NCI-H510A treated with DMSO at 0.1 percent for 48 hours (cell line): ENCODE results near the gene KCNQ1.

Source experiments
- DNase-seq: peaks from one replicate; lab custom pipeline; 2025; lab: John Stamatoyannopoulos, UW

Gene KCNQ1

DNA sequence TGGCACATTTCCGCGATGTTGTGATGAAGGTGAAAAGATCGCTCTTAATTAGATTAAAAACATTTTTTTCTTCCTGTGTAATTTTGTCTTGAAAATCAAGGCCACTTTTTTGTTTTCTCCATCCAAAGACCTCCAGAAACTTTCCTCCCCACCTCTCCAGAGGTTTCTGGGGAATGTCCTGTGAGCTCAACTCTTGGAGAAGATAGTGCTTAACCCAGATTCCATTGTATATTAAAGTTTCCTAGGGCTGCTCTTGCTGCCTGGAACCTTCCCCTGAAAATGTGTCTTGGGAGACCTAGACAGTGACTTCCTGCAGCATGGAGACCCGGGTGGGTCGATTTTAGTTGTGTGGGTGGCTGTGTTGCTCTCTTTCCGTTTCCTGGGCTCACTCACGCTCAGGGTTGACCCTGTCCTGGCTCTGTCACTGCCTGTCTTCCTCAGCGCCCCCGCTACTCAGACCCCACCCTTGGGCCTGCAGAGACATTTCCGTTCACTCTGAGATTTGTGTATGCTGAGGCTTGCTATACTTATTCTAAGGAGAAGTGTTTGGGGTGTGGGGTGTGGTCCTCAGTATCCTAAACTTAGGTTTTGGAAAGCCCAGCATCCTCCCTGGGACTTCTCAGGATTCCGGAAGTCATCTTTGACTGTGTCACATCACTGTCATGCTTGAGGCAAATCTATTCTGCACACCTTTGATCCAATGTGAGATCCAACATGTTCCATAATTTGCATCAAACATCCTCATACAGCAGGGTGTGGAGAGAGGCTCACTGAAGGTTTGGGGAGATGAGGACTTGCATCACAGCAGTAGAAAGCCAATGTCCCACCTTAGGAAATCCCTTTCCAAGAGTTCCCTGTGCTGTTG lies 207.8 kb downstream of the KCNQ1 start:
- DNase-seq = no peak

DNA sequence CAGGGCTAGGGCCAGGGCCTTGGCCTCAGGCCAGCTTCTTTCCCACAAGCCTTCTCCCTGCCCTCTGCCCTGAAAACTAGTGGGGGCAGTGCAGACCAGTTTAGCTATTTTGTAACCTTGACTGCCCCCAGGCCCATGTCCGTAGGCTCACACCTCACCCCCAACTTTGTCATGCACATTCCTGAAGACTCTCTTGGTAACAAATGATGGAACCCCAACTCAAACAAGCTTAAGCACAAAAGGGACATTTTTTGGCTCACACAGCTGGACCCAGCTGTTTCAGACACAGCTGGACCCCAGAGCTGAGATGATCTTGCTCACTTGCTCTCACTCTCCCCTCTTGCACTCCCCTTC lies 208.4 kb downstream of the KCNQ1 start:
- DNase-seq = no peak

DNA sequence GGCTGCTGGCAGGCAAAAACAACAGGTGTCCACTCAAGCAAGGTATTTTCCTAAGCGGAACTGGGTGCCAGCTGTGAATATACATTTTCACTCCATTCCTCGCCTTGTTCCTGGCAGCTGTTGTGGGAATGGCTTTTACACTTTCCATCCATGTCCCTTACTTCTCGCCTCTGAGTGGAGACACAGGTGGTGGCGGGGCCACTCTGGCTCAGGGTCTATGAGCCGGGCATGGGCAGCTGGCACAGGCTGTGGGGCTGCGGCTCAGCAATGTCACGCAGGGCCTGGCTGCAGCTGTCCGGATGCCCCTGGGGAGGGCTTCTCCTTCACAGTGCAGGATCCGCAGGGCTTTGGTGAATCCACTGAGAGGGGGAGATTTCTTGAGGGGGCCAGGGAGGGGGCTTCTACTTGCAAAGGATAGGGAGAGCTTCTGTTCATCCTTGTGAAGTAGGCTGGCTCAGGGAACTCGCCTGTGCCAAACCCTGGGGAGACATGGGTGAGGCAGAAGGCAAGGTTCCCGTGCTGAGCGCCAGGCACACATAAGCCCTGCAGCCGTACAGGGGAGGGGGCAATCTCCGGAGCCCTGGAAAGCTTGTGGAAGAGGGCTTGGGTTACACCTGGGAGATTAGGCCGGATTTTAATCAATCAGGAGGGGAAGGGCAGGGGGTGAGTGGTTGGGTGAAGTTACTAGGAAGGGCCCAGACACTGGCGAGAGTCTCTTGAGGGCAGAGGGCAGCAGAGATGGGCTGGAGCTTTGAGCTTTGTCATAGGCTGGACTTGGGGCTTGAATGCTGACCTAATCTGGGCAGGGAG lies 209.3 kb downstream of the KCNQ1 start:
- no peak for DNase-seq

DNA sequence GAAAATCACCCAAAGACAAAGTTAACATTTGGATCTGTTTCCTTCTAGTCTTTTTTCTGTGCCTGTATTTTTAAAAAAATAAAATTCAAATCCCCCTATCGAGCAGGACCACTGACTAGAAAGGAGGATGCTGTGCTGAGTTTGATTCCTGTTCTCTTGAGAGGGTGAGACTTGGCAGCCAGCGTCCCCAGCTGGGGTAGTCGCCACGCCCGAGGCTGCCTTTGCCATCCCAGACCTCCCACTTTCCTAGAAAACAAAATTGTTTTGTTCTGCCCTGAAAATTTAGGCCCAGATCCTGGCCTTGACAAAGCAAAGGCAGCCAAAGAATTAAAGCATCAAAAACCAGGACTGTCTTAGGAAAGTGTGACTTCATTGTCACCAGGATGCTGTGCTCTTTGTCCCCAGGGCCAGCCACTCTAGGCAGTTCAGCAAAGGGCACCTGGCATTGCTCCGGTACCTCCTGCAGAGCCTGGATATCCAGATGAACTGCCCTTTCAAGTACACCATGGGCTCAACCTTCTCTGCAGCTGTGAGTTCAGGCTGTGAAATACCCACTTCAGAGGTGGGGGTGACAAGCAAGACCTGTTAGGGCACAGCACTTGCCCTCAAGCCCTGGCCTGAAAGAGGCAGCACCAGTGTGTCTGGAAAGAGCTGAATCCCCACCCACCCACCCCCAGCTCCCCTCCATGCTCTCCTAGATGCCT lies 210.4 kb downstream of the KCNQ1 start:
- no peak for DNase-seq

DNA sequence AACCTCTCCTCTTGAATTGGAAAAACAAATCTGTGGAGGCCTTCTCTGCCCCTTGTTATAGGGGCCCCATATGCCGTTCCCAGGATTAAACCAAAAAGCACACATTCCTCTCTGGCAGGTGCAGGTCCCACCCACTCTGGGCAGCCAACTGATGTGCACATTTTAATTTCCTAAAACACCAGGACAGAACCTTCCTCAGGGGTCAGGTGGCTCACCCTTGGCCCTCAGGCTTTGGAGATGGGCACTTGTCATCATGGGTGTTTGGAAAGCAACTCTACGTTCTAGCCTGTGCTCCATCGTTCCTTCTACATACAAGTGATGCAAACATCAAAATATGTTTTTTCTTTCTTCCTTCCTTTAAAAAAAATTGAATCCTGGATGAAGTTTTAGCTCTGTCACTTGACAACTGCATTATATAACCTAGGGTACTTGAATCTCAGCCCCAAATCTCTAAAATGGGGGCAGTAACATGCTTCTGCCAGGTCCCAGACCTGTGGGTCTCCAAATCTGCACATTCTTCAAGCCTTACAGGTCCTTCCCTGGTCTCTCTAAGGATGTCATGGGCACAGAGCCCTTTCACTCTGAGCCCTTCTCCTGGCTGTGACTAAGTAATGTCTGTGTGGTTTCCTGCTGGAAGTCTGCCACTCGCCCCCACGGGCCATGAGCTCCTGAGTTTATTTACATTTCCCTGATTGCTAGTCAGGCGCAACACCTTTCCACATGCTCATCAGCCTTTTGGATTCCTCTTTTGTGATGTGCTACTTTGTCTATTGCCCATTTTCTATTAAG lies 211.2 kb downstream of the KCNQ1 start:
- no peak for DNase-seq

DNA sequence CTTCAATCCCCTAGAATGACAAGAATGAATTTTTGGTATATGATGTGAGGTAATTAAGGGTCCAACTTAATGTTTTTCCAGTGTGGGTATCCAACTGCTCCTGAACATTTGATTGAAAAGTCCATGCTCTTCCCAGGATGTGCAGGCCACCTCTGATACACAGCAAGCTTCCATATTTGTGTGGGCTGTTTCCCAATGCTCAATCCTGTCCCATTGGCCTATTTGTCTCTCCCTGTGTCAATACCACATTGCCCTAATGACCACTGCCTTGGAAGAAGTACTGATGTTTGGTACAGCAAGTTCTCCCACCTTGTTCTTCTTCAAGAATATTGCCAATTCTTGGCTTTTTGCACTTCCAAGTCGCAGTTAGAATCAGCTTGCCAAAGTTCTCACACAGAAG lies 212.1 kb downstream of the KCNQ1 start:
- no peak for DNase-seq

DNA sequence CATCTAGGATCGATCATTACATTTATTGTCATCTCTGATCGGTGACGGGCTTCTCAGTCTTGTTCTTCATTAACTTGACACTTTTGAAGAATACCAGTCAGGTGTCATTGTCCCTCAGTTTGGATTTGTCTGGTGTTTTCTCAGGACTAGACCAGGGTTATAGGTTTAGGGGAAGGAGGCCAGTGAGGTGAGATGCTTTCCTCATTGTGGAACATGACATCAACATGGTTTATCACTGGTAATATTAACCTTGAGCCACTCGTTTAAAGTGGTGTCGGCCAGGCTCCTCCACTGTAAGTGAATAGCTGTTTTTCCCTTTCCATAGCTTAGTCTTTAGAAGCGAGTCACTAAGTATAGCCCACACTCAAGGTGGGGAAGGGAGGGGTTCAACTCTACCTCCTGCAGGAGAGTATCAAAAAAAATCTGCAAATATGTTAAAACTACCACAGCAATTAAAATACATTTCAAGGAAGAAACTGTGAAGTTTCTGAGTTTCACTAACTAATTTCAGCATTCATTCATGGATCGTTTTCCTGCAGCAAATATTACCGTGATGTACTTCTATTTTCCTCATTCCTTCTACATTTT lies 213.0 kb downstream of the KCNQ1 start:
- DNase-seq = no peak

DNA sequence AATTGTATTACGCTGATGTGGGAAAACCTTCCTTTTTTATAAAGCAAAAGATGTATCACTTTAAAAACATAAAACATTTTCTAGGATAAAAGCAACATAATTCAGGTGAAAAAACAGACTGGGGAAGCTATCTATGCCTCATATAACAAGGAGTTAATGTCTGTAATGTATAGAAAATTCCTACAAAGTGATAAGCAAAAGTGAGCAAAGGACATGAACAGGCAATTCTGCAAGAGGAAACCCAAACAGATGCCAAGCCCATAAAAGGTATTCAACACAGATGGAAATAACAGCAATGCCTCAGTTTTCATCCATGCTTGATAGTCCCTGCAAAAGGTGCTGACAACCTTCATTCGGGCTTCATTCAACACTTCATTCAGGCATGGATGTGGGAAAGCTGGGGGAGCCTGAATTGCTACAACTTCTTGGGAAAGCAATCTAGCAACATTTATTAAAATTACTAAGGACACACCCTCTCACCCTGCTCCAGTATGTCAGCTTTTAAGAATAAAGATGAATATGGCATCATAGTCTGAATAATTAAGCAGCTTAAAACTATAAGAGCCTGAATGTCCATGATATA lies 215.6 kb downstream of the KCNQ1 start:
- DNase-seq = no peak

DNA sequence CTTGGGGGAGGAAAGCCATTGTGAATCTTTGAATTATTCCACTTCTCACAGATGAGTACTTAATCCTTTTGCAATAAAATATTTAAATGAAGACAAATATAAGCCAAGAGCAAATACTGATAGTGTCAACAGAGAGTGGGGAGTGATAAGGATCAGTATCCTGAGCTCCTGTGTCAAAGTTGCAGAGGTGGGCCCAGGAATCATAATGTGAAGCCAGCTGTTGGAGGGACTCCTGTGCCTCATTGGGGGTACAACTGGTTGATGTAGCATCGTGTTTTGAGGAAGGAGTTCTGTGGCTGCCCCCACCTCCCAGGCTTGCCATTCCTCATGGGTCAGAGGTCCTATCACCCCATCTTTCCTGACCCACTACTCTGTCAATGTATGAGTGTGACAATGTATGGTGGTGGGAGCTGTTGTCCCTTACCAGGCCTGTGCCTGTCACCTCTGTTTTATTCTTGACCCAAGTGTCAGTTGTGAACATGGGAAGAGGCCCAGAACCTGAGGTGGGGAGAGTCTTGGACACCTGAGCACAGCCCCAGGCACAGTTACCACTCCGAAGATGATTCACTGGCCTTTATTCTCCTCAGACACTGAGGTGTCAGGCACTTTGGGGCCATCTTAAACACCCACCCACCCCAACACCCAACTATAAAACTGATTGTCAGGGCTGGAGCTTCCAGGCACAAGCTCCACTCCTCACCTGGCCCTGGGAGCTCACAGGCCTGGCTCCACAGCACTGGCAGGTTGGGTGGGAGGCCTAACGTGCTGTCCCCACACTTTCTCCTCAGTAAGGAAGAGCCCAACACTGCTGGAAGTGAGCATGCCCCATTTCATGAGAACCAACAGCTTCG lies 216.6 kb downstream of the KCNQ1 start:
- no peak for DNase-seq

DNA sequence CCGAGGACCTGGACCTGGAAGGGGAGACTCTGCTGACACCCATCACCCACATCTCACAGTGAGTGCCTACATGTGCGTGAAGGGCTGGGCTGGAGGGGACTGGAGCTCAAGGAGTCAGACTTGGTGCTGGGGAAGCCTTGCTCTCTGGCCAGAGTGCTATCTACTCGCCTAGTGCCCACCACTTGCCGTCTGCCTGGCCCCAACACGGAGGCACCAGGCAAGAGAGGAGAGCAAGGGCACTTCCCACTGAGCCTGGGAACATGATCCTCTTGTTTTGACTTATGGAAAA lies 217.2 kb downstream of the KCNQ1 start:
- DNase-seq = no peak

DNA sequence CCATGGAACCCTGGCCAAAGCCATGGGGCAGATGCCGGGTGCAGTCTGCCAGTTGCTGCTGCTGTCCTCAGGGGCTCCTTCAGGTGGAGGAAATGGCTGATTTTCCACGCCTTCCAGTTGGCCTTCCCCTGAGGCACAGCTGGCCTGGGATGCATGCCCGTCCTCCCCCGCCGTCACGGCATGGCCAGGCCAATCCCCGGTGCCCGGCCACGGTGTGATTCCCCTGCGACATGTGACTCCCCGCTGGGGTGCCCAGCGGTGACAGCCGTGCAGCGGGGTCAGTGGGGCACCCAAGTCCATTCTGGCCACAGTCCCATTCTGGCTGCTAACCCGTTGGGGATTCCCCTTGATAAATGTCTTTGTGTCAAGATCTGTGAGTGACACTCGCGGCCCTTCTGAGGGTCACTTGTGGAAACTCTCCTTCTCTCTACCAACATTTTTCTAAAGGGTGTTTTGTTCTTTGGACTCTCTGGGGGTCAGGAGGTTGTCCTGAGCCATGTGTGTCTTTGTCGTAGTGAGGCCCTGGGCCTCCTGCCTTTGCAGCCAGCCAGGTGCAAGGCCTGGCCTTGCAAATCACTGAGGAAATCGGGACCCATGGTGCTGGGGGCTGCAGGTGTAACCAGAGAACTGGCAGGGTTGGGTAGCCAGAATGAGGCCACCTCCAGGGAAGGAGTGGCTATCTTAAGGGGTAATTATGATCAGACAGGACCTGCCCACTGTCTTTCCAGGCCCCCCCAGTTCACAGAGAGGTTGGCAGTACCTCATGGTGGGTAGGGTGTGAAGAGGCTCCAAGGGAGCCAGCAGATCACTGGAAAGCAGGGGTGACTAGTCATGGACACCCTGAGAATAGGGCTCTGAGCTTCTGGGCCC lies 217.9 kb downstream of the KCNQ1 start:
- no peak for DNase-seq

DNA sequence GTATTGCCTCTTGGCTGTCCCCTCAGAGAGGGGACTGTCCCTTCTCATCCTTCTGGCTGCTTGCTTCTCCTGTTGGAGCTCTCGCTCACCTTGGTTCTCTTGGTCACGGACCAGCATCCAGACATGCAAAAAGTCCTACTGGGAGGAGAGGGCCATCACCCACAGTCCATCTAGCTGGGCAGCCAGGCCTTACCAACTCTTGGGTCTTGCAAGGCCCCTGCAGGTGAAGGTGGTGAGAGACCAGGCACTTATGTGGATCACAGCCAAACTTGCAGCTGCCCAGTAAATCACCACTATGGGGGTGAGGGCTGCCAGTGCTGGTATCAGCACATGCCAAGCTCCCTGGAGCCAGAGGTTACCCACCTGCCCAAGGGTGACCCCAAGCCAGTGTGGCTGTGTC lies 218.7 kb downstream of the KCNQ1 start:
- DNase-seq = no peak

DNA sequence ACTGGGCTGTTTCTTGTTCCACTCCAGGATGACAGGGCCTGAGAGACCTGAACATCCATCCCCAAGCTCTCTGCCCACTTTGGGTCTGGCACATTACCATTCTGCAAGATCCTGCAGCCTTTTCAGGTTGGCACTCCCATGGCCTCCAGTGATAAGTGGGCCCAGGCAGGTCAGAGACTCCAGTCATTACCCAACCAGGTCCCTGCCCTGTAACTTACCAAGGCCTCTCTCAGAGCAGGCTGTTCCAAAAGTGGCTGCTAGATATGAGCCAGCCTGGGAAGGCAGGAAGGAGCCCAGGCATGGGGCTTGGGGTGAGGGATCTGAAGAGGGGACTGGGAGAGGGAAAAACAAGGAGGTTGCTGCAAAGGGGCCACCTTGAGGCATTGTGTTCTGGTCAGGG lies 219.1 kb downstream of the KCNQ1 start:
- DNase-seq = no peak

DNA sequence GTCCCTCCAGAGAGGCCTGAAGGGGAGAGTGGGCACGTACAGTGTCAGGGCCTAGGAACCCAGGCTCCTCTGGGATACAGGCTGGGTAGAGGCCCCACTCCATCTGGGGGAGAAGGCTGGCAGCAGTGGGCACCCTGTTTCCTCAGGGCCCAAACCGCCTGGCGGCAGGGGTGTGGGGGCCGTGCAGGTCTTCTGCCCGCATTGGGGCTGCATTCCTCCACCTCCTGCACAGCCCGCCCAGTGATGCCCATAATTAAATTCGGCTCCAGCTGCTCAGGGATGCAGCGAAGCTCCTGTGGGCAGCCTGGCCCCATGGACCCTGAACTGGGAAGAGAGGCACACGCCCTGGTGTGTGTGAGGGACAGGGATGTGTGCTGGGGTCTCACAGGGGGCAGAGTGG lies 219.6 kb downstream of the KCNQ1 start:
- DNase-seq = no peak

DNA sequence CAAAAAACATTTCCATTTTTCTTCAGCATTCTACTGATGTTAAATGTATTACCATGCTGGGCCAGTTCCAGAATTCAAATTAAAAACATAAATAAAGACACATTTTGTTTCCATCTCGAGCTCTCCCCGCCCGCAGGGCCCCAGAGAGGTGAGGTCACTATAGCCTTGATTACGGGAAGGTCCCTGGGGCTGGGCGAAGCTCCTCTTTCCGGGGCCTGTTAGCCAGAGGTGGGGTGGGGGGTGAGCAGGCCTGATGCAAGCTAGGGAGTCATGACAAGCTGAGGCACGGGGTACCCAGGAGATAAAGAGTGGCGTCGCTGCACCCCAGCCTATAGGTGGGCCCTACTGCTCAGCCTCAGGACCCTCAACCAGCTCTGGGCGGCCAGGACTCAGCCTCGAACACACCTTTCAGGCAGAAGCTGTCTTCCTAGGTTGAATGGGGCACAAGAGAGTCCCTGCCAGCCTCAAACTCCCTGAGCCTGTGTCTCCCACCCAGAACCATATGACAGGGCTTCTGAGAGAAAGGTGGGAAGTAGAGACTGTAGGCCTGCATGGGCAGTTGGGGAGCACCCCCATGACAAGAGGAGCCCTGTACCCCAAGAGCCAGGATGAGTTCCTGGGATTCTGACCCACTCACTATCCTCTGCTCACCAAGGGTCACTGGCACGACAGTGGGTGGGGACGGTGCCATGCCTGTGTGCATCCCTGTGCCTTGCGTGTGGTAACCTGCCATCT lies 220.2 kb downstream of the KCNQ1 start:
- DNase-seq = no peak

DNA sequence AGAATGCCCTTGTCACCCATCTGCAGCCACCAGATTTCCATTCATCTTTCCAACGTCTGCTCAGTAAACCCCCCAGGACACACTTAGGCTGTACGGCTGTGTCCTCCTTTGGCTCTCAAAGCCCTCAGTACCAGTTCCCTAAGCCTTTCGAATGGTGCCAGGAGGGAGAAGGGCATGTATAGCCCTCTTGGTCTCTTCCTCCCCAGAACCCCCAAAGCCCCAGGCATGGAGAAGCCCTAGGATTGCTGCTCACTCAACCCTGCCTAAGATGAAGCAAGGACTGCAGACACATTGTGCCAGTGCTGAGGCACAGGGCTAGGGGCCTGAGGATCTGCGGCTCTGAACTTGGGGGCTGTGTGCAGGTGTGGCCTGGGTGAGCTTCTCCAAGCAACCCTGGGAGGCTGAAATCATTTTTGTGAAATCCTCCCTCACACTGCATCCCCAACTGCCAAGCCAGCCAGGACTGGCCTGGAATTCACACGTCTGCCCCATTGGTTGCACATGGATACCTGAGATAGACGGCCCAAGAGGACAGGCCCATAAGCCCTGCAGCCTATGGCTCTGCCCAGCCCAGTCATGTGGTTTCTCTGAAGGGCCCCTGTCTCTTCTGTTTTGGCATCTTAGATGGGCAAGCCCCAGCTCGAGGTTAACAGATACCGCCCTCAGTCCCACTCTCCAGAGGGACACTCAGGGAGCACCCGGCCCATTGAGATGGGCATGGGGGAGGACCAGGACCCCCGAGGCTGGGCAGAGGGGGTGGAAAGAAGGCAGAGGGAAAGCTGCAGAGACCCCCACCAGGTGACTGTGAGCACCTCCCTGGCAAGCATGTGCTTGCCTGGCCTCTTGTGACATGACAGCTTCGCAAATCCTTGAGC lies 221.0 kb downstream of the KCNQ1 start:
- no peak for DNase-seq

DNA sequence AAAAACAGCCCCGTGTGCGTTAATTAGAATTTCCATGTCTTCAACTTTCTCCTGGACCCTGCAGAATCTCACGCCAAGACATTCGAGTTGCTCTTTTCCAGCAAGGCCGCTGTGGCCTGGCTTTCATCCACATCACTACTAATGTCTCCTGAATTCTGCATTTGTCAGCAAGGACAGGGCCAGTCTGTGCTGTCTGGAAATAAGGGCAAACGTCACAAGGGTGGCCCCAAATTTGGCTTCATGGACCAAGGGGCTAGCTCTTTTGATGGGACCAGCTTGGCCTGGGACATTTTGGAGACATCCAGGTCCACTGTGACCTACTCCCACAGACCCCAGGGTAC lies 221.6 kb downstream of the KCNQ1 start:
- no peak for DNase-seq
